NCI-H1092 treated with DMSO at 0.1 percent for 48 hours (cell line): ENCODE measurements around the gene INSYN2A.

Experiments used
- DNase-seq: peaks from one replicate; lab custom pipeline; 2025; lab: John Stamatoyannopoulos, UW

The INSYN2A gene, protein sequence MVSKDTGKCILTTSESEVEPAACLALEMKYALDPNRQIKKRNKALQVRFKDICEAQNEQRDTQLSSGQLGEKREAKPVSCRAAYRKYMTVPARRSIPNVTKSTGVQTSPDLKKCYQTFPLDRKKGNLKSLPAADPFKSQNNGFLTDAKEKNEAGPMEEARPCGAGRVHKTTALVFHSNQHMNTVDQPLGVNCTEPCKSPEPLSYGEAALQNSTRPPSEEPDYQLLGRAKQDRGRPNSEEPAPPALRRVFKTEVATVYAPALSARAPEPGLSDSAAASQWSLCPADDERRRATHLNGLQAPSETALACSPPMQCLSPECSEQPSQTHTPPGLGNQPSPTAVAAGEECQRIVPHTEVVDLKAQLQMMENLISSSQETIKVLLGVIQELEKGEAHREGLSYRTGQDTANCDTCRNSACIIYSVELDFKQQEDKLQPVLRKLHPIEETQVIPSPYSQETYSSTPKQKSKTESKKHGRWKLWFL

DNA sequence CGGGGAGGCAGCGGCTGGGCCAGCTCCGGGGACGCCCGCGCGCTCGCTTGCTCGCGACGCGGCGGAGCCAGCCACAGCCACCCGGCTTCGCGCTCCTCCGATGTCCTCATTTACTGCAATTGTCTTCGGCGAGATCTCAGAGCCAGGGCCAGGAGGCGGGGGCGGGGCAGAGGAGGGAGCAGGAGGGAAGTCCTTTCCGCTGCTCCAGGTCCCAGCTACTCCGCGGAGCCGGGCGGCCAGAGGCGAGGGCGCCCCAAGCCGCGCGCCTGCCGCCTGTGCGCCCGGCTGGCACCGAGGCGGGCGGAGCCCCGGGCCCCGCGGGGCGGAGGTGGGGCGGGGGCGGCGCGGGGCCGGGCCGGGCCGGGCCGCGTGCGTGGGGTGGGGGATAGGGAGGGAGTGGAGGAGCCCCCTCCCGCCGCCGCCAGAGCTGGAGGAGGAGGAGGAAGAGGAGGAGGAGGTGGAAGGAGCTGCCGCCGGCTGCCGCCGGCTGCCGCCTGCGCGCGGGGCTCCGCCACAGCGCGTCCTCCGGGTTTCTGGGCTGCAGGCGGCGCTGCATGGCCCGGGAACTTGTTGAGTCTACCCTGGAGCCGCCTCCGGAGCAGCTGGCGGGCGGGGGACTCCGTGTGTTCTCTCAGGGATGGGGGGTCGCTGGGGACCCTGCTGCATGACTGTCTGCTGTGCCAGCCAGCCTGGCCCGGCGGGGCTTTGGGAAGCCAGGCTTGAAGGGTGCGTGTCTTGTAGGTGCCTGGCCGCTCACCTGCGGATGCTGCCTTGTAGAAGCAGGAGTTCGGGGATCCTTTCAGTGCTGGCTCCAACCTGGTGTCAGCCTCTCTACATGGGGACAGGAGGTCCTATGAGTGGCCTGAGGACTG lies at the start of gene INSYN2A:
Gene INSYN2A, minus strand, starts transcription at position 310 of the 872 bp plus-strand sequence. CDS start 20,196 bp downstream, outside the sequence.
- peak; percentile 30 for DNase-seq

DNA sequence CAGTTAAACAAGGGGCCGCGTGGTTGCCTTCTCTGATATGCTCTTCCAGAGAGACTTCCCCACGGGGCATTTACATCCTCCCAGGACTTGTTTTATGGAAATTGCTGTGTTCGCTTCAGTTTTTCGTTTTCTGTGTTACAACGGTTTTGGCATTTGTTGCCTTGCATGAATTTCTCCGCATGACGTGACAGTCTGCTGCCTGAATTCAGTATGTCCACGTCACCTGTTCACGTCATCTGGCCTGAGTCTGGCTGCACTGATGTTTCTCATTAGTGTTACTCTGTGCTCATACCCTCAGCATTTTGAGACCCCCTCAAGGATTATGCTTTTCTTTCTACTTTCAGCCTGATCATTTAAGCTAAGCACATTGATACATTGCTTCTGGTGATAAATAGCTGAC lies 49.1 kb upstream of the INSYN2A start:
- DNase-seq: no peak

DNA sequence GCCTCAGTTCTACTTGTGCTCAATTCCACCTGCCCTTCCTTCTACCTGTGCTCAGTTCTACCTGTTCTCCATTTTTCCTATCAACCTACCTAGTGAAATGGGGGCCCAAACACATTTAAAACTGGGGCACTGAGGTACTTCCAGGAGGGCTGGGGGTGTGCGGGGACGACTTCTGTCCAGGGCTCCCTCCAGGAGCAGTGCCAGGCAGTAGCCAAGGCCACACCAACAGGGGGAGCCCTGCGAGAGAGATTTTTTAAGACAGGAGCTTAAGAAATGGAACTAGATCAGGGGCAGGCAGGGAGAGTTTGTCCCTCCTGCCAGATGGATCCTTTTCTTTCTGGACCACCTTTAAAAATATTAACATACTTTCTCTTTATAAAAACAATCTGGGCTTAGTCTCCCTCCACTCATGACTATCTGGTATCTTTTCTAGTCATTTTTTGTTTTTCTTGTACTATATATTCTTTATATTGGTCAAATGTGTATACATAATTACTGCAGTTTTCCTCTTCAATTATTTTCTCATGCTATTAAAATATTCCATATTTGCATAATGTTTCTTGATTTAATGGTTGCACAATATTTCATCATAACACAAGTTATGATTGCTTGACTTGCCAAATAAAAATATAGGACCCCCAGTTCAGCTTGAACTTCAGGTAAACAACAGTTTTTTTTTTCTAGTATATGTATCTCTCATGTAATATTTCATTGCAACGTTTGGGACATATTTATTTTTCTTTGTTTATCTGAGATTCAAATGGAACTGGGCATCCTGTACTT lies 47.3 kb upstream of the INSYN2A start:
- DNase-seq: peak; percentile 30

DNA sequence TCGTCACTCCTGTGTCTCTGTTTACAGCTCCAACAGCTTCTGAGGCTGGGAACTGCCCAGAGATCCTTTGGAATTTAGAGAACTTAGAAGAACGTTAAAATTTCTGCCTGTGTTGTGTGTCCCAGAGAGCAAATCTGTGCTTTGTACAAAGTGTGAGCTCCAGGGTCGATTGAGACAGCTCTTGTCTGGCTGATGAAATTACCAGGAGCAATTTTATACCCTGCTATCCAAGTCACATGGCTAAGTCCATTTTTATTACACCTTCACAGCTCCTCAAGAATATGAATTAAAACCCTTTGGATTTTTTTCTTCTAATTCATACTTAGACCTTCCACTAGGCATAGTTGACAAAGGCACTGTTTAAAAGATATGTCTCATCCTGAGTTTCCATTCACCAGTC lies 46.5 kb upstream of the INSYN2A start:
- no peak for DNase-seq

GRCh38 chr10:127236266-127236665 lies 39.9 kb upstream of the INSYN2A start:
- no peak for DNase-seq

- DNase-seq: no peak
These were observed 38.0 kb upstream of the INSYN2A start for GRCh38 chr10:127234306-127234800.

- no peak for DNase-seq
These were observed 31.9 kb upstream of the INSYN2A start for GRCh38 chr10:127228195-127228787.

- no peak for DNase-seq
These were observed 31.3 kb upstream of the INSYN2A start for GRCh38 chr10:127227663-127228062.

DNA sequence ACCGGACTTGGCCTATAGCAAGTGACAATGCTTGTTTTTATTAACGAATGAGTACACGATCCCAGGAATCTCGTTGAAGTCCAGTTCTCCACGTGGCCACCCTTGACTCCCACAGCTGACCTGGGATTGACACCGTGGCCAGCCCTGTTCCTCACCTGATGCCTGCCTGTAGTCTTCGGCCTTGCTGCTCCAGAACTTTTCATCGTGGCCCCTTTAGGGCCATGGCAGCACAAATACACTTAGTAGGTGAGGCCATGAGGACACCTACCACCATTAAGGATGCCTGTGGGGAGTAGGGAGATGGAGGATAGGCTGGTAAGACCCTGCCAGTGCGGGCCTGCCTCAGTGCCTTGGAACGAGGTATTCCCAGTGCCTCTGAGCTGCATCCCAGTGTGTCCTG lies 30.6 kb upstream of the INSYN2A start:
- no peak for DNase-seq

DNA sequence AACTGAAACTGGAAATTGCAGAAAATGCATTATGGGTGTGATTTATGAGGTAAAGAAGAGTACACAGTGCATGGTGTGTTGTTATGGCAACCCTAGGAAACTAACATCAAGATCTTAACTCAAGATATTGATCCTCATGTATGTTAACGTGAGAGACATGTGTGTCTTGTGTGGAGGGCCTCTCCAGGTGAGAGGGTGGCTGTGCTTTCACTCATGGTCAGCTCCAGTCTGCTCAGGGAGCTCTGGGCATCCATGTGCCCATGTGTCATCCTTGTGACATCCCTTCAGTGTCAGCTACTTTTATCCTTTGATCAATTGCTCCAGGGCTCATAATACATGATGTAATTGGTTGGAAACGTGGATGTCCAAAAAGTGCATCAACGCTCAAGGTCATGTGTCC lies 24.9 kb upstream of the INSYN2A start:
- DNase-seq: no peak

- no peak for DNase-seq
These were observed 22.3 kb upstream of the INSYN2A start for GRCh38 chr10:127218658-127219057.

GRCh38 chr10:127216786-127217185 lies 20.4 kb upstream of the INSYN2A start:
- DNase-seq: no peak

DNA sequence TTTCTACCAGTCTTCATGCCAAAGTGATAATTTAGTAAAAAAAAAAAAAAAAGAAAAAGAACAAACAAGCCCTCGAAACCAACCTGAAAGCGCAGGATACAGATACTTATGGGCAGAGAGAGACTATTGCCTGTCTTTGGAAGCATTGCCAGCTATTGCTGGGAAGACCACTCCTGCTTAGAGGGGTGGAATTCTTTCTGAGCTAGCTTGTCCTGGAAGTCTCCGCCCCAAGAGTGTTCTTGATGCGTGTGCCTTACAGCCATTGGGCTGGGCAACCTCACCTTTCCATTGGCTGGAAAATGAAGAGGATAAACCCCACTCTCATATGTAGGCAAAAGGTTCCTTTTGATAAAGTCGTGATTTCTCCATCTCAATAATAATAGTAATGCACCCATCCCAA lies 19.9 kb upstream of the INSYN2A start:
- no peak for DNase-seq

DNA sequence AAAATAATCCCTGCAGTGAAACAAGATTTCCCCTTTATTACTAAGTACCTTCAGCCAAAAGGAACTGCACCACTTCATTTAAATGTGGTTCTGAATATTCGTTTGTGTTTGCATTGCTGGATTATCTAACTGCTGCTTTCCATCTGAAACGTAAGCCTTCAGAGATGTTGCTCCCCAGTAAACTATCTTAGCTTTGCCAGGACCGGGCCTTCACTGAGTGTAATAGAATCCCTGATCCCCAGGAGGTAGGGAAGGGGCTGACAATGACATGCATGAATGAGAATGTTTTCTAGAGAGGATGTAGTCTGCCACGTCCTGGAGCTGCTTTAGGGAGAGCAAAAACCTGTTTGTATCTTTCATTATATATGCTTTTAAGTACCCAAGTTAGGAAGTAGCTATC lies 19.5 kb upstream of the INSYN2A start:
- DNase-seq: no peak

DNA sequence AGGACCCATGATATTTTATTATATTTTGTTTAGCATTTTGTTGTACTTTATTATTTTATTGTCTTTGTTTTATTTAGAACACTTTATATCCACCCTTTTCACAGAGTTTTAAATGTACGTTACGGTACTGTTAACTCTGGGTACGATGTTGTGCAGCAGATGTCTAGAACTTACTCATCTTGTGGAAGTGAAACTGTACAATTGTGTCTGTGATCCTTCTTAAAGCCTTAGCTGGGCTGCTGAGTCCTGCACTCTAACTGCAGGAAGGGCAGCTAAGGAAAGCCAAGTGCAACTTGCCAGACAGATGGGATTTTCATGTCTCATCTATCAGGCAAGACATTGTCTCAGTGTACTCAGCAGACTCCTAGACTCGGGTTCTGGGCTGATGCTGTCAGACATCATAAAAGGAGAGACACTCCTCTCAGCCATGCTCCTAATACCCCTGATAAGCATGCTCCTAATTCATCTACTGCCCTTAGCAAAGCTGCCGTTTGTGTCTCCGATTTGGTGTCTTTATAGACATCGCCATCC lies 14.6 kb upstream of the INSYN2A start:
- no peak for DNase-seq

DNA sequence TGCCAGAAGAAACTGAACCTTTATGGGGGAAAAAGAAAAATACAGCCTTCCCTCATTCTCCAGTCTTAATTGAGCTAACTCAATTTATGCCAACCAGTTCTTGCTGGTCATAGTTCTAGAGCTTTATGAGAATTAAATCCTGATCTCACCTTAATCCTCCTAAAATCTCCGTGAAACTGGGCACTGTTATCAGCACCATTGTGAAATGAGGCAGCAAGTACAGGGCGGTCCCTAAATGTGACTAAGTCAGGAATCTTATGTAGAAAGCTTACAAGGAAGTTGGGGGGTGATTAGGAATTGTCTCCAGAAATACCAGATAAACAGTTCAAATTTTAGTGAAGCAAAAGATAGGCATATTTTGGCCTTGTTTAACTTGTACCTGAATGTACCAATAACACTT lies 10.7 kb upstream of the INSYN2A start:
- no peak for DNase-seq

GRCh38 chr10:127203067-127203466 lies 6.7 kb upstream of the INSYN2A start:
- DNase-seq: no peak

DNA sequence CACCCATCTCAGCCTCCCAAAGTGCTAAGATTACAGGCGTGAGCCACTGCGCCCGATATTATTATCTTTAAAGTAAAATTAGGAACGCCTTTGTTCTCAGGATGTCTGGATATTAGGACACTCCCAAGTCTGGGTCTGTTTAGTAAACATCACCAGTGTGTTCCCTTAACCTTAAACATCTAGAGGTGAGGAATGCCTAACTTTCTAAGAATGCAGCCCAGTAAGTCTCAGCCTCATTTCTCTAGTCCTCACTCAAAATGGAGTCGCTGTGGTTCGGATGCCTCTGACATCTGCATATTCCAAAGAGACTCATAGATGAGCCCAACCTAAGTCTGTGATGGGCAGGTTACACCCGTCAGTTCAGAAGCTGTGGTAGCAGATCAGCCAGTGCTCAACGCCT lies 4.3 kb upstream of the INSYN2A start:
- no peak for DNase-seq

DNA sequence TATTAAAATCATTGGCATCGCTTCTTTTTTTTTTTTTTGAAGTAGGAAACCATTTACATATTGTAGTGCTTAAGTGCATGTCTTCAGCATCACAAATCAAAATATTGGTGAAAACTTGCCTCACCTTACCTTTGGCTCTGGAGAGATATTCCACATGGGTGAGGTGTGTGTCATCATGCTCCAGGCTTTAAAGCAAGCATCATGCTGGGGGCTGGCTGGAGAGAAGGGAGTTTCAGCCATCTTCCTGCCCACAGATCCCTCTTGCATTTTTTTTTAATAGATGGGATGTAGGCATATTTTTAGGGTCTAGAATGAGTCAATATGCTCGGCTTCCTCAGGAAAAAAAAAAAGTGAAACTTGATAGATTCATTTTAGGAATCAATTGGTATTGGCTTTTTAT lies 2.3 kb upstream of the INSYN2A start:
- DNase-seq: no peak

DNA sequence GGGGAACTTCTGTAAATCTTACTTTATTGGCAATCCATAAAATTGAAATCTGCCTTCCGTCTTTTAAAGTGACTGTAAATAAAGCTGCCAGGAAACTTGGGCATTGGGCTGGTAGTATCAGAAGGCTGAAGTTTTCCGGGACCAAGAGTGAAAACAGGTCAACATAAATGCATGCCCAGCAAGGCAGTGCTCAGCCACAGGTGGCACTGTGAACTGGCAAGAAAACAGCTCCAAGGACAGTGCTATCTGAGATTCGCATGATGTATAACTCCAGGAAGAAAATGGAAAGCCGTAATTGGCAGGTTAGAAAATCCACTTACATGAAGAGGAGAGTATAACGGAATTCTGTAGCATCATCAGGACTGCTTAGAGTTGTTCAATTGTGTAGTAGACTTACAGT lies 1.9 kb upstream of the INSYN2A start:
- peak; percentile 26 for DNase-seq

DNA sequence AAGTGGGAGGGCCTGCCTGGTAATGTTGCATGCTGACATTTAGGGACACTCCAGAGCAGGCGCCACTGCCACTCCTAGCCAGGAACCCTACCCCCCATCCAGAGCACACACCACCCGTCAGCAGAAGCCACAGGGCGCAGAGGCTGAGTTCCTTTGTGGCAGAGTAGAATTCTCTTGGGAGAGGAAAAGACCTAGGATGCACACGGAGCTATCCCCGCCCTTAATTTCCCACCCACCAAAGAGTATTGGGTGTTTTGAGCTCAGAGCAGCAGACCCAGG lies 702 bp upstream of the INSYN2A start:
- DNase-seq: no peak
